HG02852 (cell line): Measurements from ENCODE around the gene COL23A1.

ENCODE experiments used
- ATAC-seq: cut with Tn5 transposase; IDR thresholded peaks from one replicate; pipeline ENCODE4 v1.9.1; 2021; ENCODE audit warnings: mild to moderate bottlenecking, moderate library complexity; ENCODE audit not compliant: unreplicated experiment

The COL23A1 gene

DNA sequence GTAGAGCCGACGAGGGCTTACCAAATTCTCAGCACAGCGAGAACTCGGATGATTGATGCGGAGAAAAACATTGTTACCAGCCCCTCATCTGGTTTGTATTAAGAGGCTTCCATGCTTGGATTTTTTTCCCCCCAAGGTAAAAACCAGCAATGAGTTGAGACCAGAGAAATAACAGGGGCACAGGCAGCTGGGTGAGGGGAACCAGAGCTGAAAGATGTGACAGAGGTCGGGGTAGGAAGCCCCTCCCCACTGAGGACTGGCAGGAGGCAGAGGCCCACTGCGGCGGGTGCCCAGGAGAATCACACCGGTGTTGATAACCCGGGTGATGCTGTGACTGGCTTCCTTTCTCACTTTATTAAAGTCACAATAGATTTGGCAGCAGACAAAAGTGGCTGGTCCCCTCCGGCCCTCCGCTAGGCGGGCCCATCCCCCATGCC lies 241.1 kb downstream of the COL23A1 start:
- ATAC-seq, result no peak

DNA sequence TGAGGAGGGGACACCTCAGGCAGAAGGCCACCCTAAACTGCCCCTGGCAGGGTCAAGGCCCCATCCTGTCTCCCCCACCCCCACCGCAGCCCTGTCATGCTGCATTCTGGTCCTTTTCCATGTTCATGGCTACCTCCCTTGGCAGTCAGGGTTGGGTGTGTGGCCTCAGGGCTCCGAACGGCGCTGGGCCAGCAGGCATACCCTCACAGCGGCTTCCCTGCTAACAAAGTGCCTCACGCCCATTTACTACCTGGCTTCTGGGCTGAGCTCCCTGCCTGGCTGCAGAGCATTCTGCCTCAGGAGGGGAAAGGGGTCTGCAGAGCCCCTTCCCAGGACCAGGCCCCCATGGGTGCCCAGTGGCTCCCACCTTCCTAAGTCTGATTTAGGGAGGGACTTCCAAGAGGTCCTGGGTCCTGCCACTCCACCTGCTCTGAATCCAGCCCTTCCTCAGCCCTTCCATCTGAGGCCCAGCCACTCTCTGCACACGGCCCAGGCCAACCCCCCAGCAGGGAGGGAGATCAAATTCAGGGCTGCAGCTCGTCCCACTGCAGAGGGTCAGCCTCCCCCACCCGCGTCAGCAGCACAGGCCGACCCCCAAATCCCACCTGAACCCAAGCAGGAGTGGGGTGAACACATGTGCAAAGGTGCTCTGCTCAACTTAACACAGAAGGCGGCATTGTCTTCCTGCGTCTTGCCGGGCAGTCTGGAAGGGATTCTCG lies 241.7 kb downstream of the COL23A1 start:
- no peak for ATAC-seq

DNA sequence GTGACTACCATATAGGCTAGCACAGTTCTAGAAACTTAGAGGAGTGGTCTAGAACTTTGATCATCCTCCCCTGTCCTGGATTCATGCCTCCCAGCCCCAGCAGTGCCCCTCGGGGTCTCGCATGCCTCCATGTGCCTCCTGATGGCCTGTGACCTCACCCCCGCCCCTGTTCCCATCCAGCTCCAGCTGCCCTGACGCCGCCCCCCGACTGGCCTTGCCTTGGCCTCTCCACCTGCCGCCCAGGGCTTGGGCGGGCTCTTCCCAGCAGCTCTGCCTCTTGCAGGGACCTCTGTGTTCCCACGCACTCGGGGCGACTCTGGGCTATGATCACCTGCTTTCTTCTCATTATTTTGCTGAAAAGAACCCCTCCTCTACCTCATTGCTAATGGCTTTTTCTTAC lies 242.2 kb downstream of the COL23A1 start:
- ATAC-seq, result no peak

DNA sequence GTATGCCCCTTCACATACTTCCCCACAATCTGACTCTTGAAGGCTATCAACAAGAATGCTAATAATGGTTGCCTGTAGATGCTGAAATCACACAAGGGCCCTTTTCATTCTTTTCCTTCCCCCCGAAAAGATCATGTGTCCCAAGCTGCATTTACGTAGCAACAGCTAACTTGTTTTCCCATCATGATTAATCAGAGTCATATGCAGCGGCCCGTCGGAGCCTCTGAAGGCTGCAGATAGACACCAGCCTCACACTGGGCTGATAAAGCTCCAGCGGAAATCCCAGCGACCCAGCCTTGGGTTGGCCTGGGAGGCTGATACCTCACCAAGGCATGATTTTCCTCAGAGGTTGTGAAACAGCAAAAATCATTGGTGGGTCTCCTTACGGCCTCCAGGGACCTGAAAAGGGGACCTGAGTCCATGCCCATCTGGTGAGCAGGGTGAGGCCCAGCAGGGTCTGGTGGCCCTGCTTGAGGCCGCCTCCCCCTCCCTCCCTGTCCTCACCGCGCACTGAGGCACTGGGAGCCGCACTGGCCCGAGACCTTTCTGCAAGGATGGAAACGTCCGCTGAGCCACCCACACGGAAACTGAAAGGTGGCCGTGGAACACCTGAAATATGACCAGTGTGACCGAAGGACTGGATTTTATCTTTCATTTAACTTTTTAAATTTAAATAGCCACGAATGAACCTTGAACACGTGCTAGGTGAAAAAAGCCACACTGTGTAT lies 243.4 kb downstream of the COL23A1 start:
- no peak for ATAC-seq

DNA sequence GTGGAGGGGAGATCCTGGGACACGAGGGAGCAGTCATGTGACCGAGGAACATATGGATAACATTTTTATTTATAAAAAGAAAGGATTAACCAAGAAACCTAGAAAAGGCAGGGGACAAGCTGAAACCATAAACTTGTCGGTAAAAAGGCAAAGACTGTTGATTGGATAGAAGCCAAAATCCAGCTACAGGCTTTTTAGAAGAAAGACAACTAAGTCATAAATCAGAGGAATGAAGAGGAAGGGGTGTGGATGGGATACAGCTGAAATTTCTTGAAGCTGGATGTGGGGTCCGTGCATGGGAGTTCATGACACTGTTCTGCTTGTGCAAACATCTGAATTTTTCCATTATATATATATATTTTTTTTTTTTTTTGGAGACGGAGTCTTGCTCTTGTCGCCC lies 246.9 kb downstream of the COL23A1 start:
- ATAC-seq, result no peak

DNA sequence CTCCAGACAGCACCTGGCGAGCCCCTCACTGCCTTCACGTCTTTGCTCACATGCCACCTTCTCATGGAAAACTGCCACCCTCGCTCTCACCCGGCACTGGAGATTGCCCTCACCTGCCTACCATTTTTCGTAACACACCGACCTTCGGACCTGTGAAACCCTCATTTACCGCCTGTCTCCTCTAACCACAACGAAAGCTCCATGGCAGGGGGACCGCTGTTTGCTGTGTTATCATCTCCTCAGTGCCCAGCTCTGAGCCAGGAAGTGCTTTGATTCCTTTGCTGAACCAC lies 248.4 kb downstream of the COL23A1 start:
- no peak for ATAC-seq

DNA sequence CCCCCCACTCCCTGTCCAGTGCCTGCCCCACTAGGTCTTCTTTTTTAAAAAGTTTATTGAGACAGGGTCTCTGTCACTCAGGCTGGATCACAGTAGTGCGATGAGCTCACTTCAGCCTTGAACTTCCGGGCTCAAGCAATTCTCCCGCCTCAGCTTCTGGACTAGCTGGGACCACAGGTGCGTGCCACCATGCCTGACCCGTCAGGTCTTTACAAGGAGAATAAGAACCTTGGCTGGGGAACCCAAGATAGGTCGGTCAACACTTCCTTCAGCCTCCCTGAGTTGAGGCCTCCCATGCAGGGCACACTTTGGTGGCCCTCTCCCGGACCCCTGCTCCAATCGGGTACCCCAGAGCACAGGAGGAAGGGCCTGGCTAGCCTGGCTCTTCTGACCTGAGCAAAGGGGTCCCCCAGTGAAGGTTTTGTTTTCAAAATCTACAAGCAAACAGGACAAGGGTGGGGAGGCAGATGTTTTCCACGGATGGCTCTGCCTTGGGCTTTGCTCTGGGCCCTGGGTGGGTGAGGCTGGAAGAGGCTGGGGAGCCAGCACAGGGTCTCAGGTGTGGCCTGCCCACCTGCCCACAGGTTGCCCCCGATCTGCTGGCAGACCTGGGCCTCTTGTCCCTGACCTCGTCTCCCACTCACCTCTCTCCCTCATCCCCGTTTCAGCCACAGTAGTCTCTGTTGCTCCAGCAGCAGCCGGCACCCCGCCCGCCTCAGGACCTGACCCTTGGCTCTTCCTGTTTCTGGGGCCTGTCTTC lies 248.9 kb downstream of the COL23A1 start:
- no peak for ATAC-seq

DNA sequence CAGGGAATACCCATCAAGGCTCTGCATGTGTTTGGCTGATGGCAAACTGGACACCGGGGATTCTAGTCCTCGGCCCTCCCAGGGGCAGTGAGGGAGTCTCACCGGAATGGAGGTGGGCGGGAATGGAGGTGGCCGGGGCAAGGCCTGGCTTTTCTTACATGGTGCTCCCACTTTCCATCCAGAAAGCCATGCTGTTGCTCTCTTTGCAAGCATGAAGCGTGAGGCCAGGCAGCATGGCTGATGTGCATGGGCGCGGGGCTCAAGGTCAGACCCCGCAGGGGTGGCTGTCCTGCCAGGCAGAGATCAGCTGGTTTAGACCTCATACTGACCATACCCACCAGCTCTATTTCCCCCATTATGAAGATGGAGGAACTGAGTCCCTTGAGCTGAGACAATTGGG lies 249.6 kb downstream of the COL23A1 start:
- no peak for ATAC-seq

DNA sequence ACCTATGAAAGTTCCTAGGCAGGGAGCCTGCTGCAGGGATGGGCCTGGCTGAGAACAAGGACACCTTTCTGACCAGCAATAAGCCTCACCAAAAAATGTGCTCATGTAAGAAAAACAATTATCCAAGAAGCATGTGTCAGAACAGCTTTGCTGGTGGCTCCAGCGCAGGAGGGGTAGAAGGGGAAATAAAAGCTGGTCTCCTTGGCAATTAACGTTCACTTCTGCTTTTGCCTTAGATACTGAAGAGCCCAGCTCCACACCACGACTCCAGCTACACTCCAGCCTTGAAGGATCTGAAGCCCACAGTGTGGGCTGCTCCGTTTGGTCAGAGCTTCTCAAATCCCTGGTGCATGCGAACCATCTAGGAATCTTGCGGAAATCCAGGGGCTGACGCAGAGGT lies 250.0 kb downstream of the COL23A1 start:
- ATAC-seq, result no peak

DNA sequence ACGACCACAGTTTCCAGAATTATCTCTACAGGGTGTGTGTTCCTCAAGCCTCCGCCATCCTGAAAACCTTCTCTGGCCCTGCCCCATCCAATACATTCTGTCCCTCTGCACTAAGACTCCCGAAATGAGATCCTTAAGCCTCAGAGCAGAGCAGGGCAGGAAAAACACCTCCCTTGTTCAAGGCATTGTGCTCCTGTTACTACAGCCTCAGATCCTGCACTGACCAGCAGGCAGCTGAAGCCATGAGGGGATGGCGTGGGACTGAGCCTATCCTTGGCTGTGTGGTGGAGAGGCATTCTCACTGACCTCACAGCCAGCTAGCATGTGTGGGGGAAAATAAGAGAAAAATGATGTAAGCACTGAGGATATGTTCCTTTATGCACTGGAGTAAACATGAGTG lies 250.9 kb downstream of the COL23A1 start:
- ATAC-seq, result no peak

DNA sequence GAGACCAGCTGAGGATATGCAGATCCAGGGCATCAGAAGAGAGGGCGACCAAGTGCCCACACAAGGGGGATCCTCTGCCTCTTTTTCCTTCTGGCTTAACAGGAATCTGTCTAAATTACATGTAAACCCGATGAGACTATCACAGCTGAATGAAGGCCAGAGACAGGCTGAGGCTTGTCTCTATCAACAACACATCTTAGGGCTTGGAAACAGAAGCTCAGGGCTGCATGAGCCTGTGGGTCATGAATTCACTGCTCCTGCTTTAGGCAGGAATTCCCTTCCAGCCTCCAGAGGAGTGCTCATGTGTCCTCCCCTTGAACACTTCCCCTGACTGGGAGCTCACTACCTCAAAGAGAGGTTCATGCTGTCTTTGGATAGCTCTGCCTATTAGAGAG lies 251.4 kb downstream of the COL23A1 start:
- no peak for ATAC-seq

DNA sequence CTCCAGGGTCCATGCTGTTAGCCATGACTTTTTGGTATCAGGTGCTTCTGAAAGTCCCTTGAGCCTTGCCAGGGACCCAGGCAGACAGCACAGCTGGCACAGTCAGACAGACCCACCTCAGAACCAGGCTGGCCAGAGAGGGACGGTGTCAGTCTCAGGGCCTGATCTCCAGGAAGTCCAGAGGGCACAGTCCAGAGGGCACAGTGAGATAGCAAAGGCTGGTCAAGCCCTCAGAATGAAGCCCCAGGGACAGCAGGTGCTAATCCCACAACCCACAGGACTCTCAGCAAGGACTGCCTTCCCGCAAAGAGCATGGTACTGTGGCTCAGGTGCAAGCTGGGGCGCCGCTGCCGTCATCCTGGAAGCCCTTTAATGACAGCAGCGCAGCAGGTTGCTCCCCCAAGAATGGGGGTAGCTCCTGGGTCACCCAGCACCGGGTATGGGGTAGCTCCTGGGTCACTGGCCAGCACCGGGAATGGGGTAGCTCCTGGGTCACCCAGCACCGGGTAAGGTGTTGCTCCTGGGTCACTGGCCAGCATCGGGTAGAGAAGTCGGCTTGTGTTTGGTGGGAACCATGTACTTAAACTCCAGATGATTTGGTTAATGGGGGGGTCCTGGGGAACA lies 252.0 kb downstream of the COL23A1 start:
- ATAC-seq, result no peak

DNA sequence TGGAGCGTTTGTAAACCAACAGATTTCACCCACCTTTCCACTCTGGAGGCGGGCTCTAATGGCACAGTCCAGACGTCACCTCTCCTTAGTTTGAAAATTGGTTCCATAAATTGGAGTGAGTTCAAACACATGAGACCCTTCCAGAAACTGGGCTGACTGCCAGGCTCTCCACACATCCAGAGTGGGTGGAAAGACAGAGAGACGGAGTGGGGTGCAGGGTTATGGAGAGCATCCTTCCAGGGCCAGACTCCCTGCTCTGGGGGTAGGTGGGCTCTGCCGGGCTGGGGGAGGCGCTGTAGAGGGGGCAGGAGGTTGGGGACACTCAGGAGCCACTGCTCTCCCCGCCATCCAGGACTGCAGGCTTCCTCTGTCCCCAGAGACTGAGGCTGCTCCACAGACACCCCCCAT lies 252.9 kb downstream of the COL23A1 start:
- no peak for ATAC-seq

DNA sequence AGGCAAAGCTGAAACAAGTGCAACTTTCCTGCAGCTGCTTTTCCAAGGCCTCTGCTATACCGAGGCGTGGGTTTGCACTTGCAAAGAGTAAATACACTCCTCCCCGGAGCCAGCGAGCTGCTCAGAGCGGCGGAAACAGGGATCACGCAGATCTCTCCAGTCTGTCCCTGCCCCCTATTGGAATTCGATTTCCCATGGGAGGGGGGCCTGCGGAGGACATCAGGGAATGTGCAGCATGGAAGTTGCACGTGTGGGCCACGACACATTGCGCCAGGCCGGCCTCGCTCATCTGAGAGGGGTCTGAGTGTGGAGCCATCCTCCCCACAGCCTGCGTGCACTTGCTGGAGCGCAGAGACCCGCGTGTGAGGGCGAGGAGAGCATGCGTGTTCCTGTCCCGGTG lies 253.3 kb downstream of the COL23A1 start:
- no peak for ATAC-seq

DNA sequence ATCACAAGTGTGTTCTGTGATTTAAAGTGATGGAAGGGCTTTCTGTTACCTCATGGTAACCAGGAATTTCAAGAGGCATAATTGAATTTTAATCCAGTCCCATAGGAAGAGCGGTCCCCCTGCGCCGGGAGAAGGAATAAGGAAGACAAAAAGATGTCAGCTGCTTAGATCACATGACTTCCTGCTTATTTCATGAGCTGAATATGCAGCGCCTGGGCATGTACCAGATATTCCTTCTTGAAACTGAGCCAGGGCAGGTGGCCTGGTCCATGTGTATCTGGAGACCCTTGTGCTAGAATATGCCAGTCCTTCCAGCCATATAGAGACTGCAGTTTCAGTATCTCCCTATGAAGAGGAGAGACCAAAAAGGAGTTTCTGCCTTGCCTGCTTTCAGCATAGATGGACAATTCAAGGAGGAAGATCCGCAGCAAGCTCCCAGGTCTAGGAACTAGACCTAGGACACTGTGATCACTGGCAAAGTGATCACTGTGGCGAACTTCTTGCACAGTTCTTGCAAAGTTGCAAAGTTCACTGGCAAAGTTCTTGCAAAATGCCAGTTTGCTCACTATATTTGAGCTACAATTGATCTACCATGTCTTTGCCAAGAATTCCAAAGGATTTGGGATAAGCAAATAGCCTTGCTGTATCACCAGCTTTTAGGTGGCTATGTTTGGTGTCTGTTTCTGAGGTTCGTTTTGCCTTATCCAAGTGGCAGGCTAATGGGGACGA lies 254.7 kb downstream of the COL23A1 start:
- ATAC-seq, result no peak

DNA sequence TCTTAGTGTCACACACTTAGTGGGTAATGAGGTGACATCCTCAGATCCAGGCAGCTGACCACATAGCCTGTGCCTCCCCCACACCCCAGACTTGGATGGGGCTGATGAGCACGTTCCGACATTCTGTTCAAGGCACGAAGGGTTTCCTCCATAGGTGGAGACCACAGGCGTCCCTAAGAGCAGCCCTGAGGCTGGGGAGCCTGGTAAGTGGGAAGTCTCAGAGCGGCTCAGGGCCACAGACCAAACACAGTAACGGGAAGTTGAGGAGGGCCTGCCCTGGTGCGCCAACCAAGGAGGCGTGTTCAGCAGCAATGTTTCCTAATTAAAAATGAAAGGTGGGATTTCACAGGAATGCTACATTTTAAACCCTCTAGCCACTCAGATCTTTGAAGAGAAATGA lies 255.3 kb downstream of the COL23A1 start:
- ATAC-seq, result no peak

DNA sequence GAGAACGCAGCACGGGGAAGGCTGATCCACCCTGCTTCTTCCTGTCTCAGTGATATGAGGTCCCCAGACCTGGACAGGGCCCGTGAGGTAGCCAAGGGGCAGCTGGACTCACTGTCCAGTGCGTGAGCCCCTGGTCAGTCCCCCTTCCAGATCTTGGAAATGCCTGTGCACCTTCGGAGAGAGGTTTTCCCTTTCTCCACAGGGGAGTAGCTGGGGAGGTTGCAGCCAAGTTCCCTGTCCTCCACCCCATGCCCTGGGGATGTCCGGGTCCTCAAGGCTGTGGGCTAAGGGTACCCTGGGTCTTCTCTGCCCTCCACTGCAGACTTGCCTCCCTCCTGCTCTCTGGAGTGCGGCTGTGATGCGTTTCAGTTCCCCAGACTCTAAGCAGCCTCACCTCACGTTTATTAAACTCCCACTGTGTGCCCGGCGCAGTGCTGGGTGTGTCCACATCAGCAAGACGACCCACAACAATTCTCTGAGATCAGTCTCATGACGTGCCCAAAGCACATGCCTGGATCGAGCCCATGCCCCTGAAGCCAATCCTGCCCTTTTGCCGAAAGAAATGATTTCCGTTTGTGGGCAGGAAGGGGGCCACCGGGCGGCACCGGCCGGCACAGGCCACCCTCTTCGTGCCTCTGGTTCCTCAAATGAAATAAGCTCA lies 256.2 kb downstream of the COL23A1 start:
- ATAC-seq, result no peak

DNA sequence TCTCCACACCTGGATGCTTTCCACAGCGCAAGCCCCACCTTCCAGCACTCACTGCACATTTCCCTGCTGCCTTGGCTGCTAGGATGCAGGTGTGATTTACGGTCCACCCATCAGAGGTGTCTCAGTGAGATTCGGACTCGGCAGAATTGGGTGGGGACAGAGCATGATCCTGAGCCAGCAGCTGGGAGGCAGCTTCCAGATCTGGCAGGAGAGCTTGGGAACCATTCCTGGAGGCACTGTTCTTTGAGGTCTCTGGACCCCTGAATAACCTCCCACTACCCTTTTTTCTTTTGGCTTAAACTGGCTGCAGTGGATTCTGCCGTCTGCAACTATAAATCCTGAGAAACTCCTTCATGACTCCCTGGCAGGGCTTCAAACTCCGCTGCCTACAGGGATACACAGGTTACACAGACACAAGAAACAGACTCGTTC lies 258.0 kb downstream of the COL23A1 start:
- ATAC-seq, result no peak

DNA sequence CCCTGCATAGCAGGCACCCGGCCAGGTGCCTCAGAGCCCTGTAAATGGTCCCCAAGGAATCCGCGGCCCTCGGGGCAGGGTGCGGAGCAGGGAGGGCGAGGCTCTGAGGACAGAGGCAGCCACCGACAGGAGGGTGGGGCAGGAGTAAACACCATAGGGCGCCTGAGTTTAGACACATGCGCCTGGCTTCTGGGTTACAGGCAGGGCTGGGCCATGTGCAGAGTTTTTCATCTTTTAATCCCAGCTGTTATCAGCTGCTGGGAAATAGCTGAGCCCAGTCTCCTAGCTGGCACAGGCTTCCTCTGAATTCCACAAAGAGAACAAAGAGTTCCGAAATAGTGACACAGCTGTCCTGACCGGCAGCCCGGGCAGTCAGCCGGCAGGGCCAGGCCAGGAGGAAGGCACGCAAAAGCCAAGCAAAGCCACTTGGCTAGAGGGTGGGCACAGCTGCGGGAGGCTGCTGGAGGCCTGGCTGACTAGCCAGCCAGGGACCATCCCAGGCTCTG lies 258.6 kb downstream of the COL23A1 start:
- no peak for ATAC-seq

DNA sequence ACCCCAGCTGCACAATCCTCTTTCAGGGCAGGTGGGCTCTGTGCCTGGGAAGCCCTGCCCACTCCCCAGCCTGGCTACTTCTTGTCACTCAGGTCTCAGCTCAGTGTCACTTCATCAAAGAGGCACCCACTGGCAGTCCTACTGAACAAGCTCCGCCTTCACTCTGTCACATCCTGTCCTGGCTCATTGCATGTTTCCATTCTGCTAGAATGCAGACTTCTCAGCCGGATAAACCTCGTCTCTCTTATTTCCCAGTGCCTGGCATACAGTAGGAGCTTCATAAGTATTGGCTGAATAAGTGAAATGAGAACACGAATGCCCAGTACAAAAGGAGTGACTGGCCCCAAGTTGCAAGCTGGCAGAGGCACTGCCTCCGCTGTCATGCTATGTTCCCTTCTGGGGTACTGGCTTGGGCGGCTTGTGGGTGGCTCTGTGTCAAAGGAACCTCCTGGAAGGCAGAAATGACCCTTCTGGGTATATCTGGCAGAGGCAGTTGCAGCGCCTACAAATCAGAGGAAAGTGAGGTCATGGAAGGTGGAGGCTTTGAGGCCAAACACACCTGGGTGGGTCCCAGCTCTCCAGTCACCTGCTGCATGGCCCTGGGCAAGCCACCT lies 259.3 kb downstream of the COL23A1 start:
- no peak for ATAC-seq
